ENCODE data around the gene PRR36.

PRR36 gene

DNA sequence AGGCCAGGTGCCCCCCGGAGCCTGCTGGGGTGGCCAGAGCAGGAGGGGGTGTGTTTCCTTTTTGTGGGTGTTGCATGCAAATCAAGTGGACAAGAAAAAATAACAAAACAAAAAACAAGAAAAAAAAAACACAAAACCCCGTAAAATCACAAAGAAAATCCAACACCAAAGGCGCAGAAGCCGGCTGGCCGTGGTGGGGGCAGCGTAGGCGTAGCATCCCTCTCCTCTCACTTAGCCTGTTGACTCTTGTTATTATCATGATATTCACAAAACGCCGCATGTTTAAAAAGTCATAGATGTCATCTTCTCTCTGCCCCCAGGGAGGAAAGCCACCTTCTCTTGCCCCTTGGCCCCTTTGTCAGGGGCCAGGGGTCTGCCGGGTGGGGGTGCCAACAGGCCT lies 39.5 kb upstream of the PRR36 start:
- DNase-seq (ENCODE audit: low read depth in 3 of 3, low spot score in 1 of 3) = no peak

DNA sequence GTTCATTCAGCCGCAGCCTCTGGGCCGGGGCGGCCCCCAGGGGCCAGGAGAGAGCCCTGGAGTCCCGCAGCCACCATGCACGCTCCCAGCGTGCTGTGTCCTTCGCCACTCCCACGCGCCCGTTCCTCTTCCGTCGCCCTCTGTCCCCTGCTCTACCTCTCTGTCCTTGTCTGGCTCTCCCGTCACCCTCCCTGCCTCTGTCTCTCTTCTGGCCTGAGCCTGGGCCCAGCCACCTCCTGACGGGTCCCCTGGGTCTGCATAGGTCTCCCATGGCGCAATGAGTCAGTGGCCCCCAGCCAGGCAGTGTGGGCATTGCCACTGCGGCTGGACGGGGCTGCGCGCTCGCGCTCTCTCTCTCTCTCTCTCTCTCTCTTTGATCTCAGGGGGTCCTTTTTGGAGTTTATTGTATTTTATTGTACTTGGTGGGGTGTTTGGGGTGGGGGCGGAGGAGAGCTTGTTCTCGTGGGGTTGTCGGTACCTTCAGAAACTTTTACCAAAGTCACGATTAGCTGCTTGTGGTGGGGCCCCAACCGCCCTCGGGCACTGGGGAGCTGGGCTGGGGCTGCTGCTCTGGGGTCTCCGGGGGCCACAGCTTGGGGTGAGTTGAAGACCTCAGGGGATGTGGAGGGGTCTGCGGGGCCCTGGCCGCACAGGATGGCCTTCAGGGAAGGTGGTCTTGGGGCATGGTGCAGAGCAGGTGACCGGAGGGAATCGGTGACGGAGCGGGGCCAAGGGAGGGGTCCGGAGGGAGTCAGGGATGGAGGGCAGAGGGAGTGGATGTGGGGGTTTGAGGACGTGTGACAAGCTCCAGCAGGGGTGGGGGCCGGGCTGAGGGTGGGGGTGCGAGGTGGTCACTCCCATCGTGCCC lies 38.7 kb upstream of the PRR36 start:
- no peak for DNase-seq (ENCODE audit: low read depth in 3 of 3, low spot score in 1 of 3)

DNA sequence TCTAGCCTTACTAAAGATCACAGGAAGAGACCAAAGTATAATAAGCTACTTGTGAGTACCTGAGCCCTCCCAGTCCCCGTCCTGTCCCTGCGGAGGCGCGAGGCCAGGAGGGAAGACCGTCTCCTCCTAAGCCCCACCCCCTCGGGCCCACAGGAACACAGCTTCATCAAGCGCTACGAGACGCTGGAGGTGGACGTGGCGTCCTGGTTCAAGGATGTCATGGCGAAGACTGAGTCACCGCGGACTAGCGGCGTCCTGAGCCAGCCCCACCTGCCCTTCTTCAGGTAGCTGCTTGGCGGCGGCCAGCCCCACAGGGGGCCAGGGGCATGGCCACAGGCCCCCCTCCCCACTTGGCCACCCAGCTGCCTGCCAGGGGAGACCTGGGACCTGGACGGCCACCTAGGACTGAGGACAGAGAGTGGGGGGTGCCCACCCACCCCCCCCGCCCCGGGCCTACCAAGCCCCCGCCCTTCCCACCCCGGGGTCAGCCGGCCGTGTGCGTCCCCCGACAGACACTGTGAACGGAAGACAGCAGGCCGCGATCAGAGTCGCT lies 38.0 kb upstream of the PRR36 start:
- DNase-seq (ENCODE audit: low read depth in 3 of 3, low spot score in 1 of 3) = no peak

DNA sequence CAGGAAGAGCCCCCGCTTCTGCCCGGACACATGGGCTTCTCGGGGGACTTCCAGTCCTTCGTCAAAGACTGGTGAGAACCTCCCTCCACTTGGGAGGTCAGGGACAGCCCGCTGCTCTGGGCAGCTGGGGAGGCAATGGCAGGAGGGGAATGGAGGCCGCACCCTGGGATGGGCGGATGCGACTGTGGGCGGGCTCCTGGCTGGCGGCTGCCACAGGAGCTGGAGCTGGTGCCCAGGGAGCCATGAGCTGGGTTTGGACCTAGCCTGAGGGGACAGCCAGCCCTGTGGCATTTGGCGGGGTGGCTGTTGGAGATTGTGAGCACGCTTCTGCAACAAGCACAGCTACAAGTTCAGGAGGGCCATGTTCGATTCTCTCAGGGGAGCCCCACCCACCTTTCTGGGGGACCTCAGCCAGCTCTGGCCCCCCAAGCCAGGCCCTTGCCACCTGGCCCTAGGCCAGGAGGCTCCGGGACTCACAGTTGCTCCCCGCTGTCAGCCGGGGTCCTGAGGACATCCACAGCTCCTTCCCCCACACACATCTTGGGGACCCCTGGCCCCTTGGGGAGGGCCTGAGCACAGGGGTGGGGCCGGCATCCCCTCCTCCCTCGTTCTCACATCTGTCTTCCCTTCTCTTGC lies 37.4 kb upstream of the PRR36 start:
- DNase-seq (ENCODE audit: low read depth in 3 of 3, low spot score in 1 of 3) = no peak

DNA sequence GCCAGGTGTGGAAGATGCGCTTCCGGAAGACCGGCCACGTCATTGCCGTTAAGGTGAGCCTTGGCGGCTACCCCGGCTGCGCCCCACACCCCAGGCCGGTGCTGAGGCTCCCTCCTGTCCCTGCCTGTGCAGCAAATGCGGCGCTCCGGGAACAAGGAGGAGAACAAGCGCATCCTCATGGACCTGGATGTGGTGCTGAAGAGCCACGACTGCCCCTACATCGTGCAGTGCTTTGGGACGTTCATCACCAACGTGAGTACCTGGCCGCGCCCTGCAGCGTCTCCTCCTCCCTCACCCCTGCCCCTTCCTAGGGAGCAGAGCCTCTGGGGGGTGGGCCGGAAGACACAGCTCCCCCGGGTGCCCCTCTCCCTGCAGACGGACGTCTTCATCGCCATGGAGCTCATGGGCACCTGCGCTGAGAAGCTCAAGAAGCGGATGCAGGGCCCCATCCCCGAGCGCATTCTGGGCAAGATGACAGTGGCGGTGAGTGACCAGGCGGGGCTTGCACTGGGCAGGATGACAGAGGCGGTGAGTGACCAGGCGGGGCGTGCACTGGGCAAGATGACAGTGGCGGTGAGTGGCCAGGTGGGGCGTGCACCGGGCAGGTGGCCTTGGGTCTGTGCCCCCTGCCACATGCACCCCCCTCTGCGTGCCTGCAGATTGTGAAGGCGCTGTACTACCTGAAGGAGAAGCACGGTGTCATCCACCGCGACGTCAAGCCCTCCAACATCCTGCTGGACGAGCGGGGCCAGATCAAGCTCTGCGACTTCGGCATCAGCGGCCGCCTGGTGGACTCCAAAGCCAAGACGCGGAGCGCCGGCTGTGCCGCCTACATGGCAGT lies 36.4 kb upstream of the PRR36 start:
- DNase-seq (ENCODE audit: low read depth in 3 of 3, low spot score in 1 of 3) = no peak

DNA sequence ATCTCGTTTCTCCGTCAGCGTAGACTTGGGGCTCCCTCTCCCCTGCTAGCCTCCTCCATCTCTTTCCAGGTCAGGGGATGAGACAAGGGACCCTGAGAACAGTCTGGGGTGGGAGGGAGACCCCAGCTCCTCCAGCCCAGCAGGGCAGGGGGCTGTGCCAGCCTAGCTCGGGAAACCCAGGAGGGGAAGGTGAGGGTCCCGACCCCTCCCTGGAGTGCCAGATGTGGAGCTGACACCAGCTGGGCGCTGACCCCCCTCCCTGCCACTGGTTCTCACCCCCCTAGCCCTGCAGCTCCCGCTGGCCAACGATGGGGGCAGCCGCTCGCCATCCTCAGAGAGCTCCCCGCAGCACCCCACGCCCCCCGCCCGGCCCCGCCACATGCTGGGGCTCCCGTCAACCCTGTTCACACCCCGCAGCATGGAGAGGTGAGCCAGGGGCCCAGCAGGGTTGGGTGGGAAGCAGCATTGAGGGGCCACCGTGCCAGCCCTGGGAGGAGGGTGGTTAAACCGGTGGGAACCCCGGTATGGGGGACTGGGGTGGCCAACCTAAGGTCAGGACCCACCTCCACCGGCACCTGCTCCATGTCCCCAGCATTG lies 35.4 kb upstream of the PRR36 start:
- DNase-seq (ENCODE audit: low read depth in 3 of 3, low spot score in 1 of 3) = no peak

DNA sequence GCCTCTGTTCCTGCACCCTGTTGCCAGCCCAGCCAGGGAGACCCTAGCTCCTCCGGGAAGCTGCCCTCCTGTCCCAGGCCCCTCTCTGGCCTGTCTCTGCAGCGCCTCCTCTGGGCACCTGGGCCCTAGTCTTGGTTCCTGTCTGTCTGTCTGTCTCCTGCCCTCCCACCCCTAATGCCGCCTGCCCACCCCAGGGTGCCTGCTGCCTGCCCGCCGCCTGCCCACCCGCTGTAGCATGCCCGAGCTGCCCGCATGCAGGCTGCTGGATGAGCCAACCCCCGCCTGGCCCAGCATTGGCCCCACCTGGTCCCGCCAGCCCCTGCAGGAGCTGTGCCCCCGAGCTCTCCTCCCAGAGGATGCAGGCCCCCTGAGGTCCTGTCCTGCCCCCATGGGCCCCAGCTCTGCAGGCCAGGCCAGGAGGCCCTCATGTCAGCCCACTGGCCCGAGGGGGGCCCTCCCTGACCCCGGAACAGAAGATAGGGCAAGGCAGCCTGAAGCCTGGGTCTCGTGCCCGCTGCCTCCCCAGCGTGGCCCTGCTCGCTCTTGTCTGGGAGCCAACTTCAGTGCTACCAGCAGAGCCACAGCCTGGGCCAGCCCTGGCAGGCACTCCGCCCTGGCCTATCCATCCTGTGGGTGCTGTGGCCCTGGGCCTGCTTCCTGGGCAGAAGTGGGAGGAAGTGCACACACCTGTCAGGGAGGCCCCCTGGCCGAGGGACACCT lies 34.7 kb upstream of the PRR36 start:
- no peak for DNase-seq (ENCODE audit: low read depth in 3 of 3, low spot score in 1 of 3)

DNA sequence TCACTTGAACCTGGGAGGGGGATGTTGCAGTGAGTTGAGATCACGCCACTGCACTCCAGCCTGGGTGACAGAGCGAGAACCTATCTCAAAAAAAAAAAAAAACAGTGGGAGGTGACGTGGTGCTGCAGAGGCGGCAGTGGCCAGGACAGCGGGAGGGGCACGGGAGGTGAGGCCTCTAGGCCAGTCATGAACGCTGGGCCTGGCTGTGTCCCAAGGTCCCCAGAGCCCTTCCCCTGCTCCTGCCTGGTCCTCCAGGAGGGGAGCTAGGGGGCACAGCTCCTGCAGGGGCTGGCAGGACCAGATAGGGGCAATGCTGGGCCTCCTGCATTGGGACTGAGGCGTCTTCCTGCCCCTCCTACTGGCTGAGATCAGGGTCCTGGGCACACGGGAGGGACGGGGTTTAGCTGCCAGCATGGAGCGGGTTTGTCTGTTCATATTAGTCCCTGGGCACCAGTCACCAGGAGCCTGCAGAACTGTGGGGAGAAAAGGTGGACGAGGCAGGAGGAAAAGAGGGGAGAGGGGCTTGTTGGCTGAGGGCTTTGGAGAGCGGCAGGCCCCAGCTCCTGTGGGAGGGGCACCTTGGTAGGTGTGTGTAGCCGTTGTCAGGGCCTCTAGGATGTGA lies 34.0 kb upstream of the PRR36 start:
- DNase-seq (ENCODE audit: low read depth in 3 of 3, low spot score in 1 of 3) = no peak

DNA sequence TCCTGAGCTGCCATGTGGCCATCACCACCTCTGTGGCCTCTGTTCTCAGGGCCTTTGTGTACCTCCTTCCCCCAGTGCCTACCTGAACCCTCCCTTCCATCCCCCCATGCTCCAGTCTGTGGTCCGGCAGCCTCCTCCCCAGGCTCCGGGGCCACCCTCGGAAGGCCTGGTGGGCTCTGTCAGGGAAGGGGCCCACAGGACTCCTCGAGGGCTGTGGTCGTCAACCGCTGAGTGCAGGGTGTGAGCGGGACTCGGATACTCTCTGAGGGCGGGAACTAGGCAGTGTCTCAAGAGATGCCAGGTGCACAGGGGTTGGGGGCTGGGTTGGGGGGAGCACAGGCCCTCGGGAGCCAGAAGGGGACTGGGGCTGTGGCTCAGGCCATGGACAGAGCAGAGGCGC lies 33.4 kb upstream of the PRR36 start:
- no peak for DNase-seq (ENCODE audit: low read depth in 3 of 3, low spot score in 1 of 3)

DNA sequence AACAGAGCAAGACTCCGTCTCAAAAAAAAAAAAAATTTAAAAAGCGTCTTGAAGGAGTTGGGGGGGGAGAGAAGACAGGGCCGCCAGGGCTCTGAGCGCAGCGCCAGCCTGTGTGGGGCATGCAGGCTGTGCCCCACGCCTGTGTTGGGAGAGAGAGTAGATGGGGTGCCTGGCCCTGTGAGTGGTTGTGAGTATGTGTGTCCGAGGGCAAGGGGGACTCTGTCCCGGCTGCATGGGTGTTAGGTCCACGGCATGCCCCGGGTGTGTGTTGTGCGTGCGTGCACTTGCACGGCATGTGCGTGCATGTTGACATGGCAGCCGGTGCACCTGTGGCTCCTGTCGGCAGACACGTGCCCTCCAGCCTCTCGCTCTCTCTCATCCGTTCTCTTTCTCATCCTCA lies 32.9 kb upstream of the PRR36 start:
- DNase-seq (ENCODE audit: low read depth in 3 of 3, low spot score in 1 of 3) = no peak

DNA sequence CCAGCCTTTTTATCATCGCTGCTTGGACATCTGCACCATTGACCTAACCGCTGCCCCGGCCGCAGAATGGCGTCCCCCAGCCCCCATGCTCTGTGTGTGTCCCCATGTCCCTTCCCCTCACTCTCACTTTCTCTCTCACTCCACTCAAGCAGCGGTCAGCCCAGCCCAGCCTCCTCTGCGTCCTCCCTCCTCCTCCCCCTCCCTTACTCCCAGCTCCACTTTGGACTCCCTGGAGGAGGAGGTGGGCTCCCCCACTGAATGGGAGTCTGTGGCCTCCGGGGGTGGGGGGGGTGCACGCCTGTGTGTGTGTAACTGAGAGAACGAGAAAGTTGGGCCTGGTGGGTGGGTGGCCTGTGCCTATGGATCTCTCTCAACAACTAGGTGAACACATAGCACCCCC lies 31.7 kb upstream of the PRR36 start:
- DNase-seq (ENCODE audit: low read depth in 3 of 3, low spot score in 1 of 3) = no peak

DNA sequence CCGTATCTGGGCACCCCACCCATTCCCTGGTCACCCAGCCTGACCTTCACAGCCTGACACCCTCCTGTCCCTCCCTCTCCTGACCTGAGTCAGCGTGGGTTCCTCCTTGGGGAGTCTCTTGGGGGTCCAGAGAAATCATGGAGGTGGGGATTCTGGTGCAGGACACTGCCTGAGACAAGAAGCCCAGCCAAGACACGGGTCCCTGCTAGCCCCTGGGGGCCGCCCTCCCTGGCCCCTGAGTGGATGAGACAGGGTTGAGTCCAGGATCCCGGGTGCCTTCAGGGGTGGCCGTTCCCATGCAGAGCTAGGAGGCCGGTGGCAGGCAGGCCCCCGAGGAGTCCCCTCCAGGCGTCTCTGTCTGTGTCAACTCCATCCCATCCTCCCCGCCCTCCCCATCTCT lies 31.1 kb upstream of the PRR36 start:
- DNase-seq (ENCODE audit: low read depth in 3 of 3, low spot score in 1 of 3) = no peak

DNA sequence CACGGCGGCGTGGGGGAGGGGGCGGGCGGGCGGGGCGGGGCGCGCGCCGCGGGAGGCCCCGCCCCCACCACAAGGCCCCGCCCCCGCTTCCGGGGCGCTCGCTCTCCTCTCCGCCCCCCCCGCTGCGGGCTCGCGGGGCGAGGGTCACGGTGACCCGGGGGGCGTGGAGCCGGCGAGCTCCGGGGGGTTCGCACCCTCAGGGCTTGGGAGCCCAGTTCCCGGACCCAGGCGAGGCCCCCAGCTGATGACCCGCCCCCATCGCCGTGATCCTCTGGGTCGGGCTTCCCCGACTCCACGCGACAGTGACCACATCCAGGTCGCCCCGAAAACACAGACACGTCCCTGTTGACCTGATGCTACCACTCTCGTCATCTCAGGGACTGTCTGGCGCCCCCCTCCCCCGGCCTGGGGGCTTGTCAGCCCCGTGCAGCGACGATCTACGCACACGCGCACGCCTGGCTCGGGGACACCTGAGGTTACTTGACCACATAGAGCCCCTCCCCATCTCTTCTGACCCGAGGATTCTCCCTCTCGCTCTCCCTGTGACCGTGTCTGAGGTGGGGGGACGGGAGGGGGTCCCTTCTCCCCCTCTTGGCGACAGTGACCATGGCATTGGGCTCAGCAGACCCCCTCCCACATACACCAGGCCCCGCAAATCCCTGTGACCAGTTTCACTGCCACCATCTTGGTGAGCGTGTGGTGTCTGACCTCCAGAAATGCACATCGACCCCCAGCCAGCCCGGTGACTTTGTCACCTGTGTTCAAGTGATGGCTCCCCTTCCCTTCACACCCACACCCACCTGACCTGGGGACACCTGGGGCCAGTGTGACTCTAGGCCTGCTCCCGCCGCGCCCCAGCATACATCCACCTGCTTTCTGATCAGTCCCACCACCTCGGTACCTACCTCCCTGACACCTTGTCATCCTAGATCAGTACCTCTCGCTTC lies 30.2 kb upstream of the PRR36 start:
- peak in 2 of 3 donors; percentile 22 to 37 for DNase-seq (ENCODE audit: low read depth in 3 of 3, low spot score in 1 of 3)

DNA sequence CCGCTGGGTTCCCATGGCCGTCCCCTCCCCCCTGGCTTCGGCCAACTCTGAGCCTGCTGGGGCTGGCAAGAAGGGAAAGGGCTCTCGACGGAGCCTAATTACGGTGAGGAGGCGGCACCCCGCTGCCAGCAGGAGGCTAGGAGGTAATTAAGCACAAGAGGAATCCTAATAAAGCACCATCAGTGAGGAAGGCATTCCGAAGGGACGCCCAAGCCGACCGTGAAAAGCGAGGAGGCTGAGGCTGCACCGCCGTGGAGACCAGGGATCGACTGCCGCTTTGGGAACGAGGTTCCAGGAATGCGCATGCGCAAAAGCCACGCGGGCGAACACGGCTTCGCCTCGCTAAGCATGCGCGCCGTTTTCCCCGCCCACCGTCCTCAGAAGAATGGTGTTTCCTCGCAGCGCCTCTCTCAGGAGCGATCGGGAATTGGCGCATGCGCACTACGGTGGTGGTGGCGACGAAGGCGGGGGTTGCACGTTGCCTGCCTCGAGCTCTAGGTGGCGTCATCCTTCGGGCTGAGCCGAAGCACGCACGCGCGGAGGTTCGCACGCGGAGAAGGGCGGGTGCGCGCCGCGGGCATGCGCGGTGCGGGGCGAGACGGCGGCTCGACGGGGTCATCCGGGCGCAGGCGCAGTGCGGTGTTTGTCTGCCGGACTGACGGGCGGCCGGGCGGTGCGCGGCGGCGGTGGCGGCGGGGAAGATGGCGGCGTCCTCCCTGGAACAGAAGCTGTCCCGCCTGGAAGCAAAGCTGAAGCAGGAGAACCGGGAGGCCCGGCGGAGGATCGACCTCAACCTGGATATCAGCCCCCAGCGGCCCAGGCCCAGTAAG lies 29.3 kb upstream of the PRR36 start, which contains the start of gene MAP2K7:
Gene MAP2K7 (plus strand): TSS at position 634 of the 830 bp plus-strand sequence. CDS start 68 bp downstream, at position 702.
- peak; percentile 100 for DNase-seq (ENCODE audit: low read depth in 3 of 3, low spot score in 1 of 3)

DNA sequence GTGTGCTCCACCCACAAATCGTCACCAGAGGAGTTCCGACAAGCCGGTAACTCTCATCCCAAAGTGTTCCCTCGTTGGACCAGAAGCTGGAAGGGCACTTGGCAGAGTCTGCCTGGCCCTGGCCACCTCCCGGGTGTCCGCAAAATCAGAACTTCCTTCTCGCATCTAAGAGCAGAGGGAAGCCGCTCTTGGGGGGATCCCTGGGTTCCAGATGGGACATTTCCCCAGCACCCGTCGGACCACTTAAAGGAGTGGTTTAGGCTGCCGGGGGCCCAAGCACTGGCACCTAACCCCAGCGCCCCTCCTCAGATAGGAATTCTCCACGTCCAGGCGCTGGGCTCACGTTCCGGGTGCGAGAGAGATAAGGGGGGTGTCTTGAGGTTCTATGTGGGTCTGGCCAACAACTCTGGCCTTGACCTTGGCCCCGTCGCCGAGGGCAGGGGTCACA lies 28.6 kb upstream of the PRR36 start:
- DNase-seq (ENCODE audit: low read depth in 3 of 3, low spot score in 1 of 3) = no peak

DNA sequence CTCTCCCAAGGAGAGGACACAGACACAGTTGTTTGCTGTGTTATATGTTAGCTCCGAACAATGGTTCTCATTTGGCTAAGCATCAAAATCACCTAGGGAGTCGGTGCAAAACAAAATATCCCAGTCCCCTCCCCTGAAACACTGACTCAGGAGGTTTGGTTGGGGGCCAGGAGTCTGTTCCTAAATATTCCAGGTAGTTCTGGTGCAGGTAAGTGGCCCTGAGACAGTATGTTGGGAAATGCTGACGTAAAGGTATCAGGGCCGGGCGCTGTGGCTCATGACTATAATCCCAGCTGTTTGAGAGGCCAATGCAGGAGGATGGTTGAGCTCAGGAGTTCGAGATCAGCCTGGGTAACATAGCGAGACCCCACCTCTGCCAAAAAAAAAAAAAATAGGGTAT lies 27.1 kb upstream of the PRR36 start:
- no peak for DNase-seq (ENCODE audit: low read depth in 3 of 3, low spot score in 1 of 3)

DNA sequence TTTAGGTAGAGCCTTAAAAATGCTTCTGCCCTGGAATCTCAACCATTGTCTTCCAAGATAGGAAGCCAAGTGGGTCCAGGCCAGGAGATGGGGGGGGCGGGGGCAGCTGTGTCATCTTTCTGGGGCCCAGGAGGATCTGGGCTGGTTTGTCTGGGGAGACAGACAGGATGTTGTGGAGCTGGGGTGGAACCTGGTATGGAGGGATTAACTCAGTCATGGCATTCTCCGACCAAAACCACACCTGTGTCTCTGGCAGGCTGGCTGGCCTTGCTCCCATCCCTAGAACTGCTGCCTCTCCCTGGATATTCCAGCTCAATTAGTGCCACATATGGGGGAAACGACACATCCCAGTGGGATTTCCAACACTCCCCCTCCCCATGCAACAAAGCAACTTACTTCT lies 26.7 kb upstream of the PRR36 start:
- no peak for DNase-seq (ENCODE audit: low read depth in 3 of 3, low spot score in 1 of 3)

DNA sequence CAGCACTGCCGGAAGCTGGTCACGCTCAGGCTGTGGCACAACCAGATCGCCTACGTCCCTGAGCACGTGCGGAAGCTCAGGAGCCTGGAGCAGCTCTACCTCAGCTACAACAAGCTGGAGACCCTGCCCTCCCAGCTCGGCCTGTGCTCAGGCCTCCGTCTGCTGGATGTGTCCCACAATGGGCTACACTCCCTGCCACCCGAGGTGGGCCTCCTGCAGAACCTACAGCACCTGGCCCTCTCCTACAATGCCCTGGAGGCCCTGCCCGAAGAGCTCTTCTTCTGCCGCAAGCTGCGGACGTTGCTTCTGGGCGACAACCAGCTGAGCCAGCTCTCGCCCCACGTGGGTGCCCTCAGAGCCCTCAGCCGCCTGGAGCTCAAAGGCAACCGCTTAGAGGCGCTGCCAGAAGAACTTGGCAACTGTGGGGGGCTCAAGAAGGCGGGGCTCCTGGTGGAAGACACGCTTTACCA lies 26.2 kb upstream of the PRR36 start:
- no peak for DNase-seq (ENCODE audit: low read depth in 3 of 3, low spot score in 1 of 3)

Measured in stimulated activated CD4-positive, alpha-beta T cell treated with anti-CD3 and anti-CD28 coated beads, TNF-alpha, amount 100 ng/mL, for 1 hour (primary cell).